ENCODE data around the gene STARD13.

STARD13 gene

DNA sequence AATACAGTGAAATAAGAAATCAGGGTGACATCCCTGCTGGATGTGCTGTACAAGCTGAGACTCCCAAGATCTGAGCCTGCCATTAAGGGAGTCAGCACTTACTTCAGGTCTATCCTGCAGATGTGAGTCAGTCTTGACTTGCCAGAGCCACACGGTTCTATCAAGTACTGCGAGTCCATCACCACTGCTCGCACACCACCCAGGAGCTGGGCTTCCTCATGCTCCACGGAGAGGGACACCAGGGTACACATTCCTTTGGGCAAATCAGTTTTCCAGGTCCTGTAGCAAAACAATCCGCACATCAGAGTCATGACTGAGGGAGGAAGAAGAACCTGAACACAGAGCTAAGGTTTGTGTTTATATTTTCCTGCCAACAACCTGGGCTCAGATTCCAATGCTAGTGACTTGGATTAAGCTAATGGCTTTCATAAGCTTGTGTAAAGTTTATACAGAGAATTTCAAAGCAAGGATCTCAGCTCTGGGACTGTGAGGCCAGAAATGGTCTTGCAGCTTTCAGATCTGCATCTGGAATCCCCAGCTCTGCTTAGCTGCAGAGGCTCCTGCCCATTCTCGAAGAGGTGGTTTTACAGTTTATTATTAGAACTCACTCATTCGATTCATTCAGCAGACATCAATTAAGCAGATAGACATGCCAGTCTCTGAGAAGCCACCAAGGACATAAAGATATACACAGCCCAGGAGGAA is 178.7 kb downstream of the STARD13 start:
- DNase-seq (ENCODE audit: insufficient read length, low spot score) (no peak), FAIRE-seq (no peak)

DNA sequence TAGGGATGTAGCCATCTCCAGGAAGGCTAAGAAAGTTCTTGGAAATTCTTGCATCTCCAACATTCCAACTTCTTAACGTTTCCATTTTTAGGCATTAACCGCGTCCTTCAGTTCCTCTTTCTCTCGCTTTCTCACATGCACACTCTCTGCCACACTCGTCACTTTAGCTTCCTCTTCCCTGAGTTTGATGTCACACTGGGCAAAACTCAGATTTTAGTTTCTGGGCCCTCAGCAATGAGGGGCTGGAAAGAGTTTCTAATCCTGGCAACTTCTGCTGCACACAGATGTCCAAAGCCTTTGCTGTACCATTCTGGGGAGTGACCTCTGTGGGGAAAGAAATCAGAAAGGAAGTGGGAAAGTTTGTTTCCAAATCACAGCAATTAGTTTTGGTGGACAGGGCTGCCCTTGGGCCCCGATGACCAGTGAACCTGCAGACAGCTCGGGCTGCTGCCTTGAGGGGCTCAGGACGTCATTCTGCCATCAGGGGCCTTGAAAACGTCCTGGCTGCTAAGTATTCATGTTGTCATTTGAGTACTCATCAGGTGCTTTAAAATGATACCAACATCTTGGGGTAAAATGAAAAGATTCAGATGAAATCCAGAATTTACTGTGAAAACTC is 180.1 kb downstream of the STARD13 start:
- FAIRE-seq (no peak), DNase-seq (ENCODE audit: insufficient read length, low spot score) (no peak)

DNA sequence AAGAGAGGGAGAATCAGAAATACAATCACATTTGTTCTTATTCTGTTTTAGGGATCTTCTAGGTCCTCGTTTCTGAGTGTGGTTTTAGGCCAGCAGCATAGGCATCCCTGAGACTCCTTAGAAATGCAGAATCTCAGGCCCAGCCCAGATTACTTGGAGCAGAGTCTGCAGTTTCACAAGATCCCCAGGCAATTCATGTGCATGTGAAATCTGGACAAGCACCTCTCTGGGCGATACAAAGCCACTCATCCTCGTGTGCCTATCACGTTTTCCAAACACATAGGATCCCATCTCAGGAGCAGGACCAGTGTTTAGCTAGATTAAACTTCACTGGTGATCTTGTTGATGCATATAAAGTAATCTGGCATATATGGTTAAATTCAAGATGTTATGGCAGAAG is 182.1 kb downstream of the STARD13 start:
- DNase-seq (ENCODE audit: insufficient read length, low spot score) (no peak), FAIRE-seq (no peak)

DNA sequence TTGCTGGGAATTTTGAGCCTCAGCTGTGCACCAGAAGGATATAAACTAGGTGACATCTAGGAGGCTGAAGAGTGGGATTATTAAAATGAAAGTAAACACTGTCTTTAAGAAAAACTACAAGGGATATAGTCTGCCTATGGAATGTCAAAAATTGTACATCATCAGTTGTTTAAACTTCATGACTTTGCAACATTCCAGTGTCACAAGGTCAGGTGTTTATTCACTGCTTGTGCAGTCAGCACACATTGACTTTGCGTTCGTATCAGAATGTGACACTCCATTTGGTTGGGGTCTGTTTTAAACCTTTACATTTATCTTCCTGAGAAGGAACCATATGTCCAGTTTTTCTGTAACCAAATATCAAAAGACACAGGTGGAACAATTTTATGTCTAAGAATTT is 183.7 kb downstream of the STARD13 start:
- no peak for DNase-seq (ENCODE audit: insufficient read length, low spot score)
- no peak for FAIRE-seq

DNA sequence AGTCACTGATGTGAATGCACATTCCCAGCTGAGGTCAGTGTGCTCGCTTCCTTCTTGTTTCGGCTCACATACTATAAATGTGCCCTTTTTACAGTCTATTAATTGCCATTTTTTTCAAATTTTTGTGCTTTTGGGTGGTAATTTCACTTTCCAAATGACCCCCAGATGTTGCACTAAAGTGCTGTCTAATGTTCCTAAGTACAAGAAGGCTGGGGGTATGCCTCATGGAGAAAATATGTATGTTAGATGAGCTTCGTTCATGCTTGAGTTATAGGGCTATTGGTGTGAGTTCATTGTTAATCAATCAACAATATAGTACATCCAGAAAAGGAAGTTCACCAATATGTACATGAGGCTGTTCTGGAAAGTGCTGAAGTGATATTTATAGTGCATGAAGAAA is 184.7 kb downstream of the STARD13 start:
- no peak for DNase-seq (ENCODE audit: insufficient read length, low spot score)
- no peak for FAIRE-seq

DNA sequence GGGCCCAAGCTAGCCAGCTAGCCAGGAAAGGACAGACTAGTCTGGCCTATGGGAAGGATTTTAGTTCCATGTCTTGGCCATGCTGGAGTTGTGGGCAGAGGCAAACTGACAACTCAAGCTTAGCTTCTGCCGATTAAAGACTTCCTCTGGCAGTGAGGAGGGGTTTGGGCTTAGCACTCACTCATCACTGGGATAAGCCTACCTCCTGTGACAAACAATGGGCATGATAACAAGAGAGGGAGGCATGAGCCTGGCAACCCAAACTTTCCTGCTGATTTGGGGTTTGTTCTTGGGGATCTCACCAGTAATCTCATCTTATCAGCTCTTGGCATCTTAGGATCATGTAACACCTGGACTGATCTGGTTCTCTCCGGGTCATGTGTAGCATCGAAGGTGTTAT is 185.7 kb downstream of the STARD13 start:
- DNase-seq (ENCODE audit: insufficient read length, low spot score) (no peak), FAIRE-seq (no peak)

DNA sequence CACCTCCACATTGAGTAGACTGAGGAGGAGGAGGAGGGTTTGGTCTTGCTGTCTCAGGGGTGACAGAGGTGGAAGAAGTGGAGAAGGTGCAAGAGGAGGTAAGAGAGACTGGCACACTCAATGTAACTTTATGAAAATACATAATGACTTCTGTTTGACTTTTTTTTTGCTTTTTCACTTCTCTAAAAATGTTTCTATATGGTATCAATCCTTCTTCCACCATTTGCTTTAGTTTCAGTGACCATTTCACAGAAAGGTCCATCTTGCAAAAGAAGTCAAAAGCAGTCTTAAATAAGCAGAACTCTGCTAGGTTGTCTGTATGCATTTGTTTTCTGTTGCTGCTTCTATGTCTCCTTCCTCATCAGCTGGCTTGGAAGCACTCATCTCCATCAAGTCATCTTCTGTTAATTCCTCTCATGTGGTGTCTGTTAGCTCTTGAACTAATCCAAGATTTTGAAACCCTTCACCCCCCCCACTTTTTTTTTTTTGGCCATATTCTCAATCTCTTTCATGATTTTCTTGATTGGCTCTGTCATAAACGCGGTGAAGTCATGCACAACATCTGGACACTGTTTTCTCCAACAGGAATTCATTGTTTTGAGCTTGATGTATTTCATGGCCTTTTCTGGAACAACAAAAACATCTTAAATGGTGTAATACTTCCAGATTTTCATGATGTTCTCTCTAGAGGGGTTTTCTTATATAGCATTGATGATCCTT is 188.5 kb downstream of the STARD13 start:
- DNase-seq (ENCODE audit: insufficient read length, low spot score) (no peak), FAIRE-seq (no peak)

DNA sequence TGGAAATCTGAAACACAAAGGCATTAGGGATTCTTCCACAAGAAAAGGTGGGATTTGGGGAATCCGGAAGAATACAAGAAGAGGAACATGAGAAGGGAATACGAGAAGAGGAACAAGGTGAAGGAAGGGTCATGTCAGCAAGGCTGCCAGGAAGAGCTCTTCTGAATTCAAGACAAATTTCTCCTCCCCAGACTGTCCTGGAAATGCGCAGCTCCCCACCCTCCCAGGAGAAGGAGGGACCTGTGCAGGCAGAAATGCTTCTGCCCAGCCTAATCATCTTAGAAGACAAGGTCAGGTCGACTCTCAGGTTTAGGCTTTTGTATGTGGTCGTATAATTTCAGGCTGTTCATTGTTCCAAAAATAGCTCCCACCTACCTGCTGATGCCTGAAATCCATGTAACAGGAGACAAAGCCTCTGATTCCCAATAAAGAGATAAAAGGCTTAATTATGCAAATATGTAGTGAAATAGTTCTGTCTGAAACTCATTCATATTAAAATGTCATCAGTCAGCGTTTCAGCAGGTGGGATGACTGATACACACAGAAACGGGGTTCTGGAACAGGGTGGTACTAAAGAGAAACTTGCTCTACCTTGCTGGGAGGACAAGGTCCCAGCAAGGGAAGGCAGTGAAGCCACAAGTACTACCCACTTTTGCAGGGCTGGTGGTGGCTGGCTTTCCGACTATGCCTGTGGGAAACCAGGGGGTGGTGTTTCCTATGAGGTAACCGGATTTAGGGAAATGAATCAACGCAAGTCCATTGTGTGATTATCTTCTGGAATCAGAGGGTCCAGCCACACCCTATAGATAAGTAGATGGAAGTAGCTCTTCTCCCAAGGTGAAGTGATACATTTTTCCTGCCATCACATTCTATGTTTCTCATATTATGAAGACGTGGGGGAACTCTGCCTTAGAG is 193.2 kb downstream of the STARD13 start:
- FAIRE-seq (no peak), DNase-seq (ENCODE audit: insufficient read length, low spot score) (no peak)

DNA sequence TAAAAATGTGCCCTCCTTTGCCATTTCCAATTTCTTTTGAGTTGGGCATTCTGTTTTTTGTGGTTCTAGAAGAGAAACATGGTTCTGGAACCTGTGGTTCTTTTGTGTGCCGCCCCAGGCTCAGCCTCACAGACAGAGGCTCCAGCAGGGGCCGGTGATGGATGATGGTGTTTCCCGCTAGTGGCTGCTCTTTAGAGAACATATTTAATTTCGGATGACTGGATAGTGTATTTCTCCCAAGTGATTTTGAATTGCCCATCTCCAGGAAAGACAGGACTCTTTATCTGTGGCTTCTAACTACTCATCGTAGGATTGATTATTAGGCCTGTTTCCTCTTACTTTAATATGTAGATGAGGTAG is 194.2 kb downstream of the STARD13 start:
- DNase-seq (ENCODE audit: insufficient read length, low spot score) (no peak), FAIRE-seq (no peak)

DNA sequence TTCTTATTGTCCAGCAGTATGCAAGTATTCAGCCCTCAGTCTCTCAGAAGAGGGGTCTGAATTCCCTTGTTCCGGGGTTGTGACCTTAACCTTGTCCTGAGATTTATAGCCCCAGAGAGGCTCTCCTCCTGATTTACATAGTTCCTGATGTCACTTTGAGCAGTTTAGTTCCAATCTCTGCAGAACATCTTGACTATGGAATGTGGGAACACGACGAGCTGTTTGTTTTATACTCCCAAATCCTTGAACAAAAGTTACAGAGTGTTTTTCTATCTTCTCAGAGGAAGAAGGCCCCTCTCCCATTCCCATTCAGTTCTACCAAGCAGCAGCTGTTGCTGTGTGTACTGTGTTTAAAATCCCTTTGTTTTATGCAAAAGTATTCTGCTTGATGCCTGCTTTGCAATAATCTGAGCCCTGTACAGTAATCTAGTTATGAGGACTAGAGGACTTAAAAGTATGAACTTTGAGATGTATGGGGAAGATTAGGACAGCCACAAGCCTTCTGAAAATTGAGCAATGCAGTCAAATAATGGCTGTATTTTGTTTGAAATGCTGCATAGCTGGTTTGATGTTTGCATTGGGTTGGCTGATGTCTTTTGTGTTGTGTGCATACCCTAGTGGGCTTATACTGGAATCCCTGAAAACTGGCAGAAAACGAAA is 194.7 kb downstream of the STARD13 start:
- no peak for FAIRE-seq

DNA sequence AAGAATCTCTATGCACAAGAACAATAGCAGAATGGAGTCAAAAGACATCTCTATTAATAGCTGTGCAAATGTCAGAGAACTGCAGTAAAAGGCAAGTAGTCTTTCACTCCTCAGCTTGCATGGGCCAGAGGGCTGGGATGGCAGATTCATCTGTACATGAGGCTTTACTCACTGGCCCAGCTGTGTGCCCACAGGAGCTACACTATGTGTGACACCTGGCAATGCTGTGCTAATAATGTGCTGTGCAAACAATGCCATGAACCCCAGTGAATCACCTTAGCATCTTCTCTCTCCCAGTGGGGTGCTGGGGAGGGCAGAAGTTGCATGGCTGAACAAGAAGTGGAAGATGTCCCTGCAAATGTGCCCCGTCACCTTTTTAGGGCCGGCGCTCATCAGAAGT is 196.2 kb downstream of the STARD13 start:
- DNase-seq (ENCODE audit: insufficient read length, low spot score) = no peak
- FAIRE-seq = no peak

More for the DNA sequence above, 194.7 kb downstream of the STARD13 start:
- DNase-seq (ENCODE audit: insufficient read length, low spot score) = no peak

DNA sequence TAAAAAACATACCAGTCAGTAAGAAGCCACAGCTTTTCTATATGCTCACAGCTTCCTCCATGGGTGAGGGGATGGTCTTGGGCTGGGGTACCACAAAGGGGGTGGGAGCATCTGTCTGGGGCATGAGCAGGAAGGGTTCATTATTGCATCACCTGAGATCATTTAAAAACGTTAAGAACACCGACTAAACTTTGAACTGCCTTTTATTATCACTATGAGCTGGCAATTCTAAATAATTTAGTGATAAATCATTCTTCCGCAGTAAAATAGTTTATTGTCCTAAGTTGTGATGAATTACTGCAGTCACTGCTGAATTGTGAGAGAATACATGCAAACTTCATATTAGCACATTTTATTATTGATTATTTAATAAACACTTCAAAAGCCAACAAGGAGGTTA is 197.8 kb downstream of the STARD13 start:
- FAIRE-seq = no peak

DNA sequence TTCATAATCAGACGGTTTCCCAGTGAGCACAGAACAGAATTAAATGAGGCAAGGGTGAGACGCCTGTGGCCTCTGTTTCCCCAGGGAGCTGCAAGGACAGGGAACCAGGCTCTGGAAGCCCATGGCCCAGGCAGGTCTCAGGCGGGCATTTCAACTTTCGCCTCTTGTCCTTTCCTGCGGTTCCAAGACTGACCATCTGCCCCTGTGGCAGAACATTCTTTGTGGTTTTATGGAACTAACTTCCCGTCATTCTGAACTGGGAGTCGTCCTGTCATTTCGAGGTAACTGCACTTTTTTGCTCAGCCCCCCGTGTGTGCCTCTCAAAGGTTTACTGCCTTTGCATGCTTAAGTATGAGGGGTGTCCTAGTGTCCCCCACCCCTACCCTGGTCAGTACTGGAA is 198.5 kb downstream of the STARD13 start:
- DNase-seq (ENCODE audit: insufficient read length, low spot score) = peak; percentile 41
- FAIRE-seq = no peak

More for the DNA sequence above, 197.8 kb downstream of the STARD13 start:
- DNase-seq (ENCODE audit: insufficient read length, low spot score) = no peak

DNA sequence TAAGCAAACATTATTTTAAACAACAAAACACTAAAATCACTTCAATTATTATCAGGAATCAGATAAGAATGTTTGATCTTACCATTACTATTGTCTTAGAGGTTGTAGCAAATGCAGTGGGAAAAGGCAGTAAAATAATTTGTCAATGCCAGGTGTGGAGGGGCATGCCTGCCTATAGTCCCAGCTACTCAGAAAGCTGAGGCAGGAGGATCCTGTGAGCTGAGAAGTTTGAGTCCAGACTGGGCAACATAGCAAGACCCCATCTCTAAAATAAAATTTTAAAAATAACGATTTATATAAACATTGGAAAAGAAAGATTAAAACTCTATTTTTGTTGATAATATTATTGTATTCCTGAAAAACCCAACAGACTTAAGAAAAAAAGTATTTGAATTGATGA is 202.5 kb downstream of the STARD13 start:
- DNase-seq (ENCODE audit: insufficient read length, low spot score) (no peak), FAIRE-seq (no peak)

DNA sequence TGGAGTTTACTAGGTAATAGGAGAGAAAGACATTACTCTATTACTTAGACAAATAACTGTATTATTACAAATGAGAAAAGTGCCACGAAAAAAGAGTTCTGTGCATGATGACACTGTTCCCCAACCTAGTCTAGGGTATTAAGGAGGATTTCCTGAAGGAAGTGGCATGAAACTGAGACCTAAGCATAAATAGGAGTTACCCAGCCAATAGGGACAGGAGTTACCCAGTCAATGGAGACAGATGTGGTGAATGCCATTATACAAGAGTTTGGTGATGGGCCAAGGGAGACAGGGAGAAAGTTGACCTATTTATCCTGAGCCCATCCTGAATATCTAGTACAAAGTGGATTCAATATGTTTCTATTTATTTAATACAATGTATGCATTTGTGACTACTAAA is 203.9 kb downstream of the STARD13 start:
- FAIRE-seq (no peak), DNase-seq (ENCODE audit: insufficient read length, low spot score) (no peak)

DNA sequence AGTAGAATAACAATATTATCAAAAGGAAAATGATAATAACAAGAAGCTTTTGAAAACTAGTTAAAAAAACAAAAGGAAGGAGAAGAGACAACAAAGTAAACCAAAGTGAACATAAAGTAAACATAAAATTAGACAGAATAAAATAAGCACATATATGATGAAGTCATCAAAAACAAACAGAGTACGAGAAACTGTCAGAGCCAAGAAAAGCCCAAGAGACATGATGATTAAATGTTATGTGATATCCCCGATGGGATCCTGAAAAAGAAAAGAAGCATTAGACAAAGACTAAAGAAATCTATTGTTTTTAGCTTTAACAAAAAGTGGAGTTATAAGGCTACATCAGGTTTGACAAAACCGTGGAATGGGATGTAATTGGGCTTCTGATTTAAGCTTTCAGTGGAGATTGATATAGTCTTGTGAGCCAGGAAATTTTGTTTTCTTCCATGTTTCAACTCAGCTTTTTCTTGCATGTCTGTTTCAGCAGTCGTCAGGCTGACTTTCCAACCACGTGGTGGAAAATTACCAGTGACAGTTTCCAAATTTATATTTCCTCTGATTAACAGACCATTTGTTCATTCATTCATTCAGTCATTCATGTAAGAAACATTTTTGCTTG is 204.5 kb downstream of the STARD13 start:
- no peak for DNase-seq (ENCODE audit: insufficient read length, low spot score)

DNA sequence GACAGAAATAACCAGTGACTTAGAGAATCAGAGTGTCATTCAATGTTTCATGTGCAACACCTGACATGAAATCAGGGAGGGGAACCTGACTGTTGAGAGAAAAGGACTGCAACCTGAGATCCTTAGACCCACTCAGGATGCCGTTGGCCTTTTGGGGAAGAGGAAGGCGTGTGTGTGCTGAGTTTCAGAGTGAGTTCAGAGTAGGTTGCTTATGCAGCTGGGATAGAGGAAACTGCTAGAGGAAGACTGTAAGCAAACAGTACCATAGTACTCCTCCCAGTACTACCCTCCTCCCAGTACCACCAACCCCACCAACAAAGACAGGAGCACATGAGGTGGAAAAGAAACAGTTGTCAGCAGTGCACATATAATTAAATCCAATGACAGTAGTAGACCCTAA is 205.6 kb downstream of the STARD13 start:
- DNase-seq (ENCODE audit: insufficient read length, low spot score) = no peak
- FAIRE-seq = no peak

More for the DNA sequence above, 204.5 kb downstream of the STARD13 start:
- FAIRE-seq = no peak

DNA sequence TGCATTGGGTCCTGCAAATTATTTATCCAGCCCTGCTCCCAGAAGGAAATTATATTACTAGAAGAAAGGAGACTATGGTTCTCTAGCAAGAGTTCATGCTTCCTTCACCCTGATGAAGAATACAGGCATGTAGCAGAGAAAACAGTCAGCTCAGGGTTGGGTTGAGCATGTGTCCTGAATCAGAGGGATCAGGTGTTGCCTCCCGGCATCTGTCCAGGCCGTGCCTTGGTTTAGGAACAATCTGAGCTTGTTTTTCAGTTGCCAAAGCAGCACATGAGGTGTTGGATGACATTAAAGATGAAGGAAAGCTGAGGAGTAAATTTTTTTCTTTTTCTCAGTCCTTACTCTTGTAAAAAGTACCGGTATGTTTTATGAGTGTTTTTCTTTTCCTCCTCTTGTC is 207.3 kb downstream of the STARD13 start:
- FAIRE-seq = no peak
- no peak for DNase-seq (ENCODE audit: insufficient read length, low spot score)

DNA sequence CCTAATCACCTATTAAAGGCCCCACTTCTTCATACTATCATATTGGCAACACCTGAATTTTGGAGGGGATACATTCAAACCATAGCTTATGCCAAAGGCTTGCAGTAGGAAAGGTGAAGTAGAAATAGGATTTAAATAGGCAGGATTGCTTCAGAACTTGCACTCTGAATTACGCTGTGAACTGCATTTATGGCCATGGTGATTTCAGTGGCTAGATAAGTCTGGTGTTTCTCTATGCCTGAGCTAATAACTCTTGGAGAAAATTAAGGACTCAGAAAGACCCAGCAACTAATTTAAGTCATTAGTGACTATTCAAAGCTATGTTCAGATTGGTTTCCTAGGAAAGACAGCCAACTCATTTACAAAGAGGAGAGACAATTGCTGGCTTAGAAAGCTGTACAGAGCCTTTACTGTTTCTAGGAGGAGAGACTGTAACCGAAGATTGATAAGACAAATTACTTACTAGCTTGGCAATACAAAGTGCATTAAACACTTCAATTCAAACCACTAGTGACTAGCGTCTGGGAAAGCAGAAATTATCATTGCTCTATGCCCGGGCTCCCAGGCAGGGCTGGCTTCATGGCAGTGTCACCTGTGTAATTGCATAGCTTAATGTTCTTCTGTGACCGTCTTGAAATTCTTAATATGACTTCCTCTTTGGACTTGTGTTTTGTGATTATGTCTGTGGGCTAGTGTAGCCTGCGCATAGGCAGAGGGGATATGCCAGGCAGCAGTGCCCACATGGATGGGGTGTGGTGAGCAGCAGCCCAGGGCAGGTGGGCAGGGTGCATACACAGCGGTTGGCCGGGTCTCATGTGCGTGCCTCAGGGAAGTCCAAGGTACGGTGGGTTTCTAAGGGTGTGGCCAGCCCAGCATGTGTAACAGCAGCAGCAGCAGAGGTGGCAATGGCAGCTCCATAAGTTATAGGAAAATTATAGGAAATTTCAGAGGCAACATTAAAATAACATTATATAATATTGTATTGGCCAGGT is 209.3 kb downstream of the STARD13 start:
- FAIRE-seq = no peak
- no peak for DNase-seq (ENCODE audit: insufficient read length, low spot score)
